ENCODE data around the gene ACSM2B.
"Not testable (repeated sequence)": the region's sequence is repeated elsewhere in the genome, so short reads cannot be mapped to it uniquely, and the experiment has no call there.

Gene ACSM2B

DNA sequence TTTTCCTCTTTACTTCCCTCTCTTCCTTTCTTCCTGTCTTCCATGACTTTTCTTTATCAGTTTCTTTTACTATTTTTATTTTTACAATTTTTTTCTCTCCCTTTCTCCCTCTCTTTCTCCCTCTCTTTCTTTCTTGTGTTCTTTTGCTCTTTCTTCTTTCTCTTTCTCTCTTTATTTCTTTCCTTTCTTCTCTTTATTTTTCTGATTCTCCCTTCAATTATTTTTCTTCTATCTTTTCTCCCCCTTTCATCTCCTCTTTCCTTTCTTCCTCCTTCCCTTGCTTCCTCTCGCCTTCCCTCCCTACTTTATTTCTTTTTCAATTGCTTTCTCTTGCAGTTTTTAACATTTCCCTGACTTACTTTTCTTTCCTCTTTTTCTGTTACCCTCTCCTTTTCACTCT, 39.5 kb downstream of the ACSM2B start:
- not testable (repeated sequence) for DNase-seq (ENCODE audit: low read depth, low spot score)

DNA sequence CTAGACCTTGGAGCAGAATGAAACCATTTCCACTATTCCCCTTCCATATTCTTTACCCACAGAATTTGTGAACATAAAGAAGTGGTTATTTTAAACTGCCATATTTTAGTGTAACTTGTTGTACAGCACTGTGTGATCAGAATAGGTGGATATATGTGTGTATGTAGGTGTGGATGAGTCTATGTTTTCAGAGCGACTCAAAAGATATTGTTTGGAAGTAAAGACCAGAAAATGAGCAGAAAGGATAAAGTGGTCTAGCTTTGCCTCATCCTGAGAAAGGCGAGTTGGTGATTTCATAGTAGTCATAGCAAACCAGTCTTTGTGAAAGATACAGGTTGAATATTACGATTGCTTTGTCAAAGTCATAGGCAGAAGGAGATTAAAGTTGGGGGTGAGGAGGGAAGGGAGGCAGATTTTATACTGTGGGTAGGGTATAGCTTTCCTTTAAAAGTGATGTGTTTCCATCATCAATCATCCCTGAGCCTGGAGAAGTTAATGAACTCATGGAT, 43.8 kb downstream of the ACSM2B start:
- not testable (repeated sequence) for DNase-seq (ENCODE audit: low read depth, low spot score)

DNA sequence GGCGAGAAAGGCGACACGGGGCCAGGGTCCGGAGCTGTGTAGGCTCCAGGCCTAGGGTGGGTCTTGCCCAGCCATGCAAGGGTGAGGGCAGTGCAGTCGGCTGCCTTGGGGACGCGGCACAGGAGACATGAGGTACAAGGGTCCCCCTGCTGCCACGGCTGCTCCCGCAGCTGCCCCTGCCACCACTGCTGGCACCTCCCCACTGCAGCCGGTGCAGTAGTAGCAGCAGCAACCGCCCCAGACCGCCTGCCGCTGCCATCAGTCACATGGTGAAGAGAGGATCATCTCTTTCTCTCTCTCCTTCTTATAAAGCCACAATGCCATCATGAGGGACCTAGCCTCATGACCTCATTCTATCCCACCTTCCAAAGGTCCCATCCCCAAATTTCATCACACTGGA, 44.4 kb downstream of the ACSM2B start:
- DNase-seq (ENCODE audit: low read depth, low spot score), result not testable (repeated sequence)

DNA sequence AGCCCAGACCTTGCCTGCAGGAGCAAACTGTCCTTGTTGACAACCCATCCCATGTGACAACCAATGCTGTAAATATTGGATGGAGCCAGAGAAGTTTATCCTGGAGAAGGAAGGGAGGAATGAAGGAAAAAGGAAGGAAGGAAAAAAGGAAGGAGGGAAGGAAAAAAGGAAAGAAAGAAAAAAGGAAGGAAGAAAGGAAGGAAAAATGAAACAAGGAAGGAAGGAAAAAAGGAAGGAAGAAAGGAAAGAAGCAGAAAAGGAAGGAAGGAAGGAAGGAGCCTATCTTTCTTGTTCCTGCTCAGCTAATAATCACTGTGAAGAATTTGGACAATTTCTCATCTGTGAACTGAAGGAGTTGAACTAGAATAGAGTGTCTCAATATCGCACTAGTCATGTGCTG, 56.1 kb downstream of the ACSM2B start:
- no peak for DNase-seq (ENCODE audit: low read depth, low spot score)

DNA sequence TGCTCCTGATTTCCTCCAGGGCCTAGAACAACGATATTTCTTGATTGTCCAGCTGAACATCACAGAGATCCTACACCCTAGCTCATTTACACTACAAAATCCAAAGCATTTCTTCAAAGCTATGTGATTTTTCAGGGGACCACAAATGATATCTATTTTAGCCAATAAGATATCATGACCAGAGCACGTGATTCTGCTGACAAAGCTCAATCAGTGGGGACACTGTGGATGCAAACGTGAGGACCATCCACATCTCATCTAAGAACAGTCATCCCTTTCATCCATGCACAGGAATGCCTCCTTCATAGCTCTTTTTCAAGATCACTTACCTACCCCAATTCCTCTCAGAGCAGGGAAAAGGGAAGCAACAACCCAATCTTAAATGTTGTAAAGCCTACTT, 56.9 kb downstream of the ACSM2B start:
- no peak for DNase-seq (ENCODE audit: low read depth, low spot score)

DNA sequence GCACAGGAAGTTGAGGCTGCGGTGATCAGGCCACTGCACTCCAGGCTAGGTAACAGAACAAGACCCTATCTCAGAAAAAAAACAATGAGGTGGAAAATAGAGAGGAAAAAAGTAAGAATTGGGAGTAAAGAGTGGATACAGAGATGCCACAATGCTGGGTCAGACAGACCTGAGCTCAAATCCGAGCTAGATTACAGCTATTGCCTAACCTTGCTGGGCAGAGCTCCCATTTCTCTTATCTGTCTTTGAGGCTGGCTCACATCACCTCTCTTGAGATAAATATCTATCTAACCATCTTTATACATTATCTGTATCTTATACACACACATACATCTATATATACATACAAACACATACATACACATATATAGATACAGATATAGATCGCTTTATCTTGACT, 59.0 kb downstream of the ACSM2B start:
- DNase-seq (ENCODE audit: low read depth, low spot score), result no peak

DNA sequence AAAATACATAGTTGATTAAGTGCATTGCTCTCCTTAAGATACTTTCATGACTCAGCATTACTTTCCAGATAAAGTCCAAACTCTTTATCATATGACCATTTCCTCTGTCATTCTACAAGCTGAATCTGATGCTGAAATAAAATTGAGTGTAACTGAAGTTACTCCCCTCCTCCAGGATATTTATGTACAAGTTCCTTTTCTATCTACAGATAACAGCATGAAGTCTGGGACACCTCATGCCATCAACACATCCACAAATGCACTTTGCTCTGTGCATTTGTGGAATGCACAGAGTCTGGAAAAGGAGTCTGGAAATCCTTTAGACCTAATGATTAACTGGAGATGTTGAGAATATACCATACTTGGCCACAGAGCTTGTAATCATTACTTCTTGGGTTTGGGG, 60.5 kb downstream of the ACSM2B start:
- DNase-seq (ENCODE audit: low read depth, low spot score), result no peak

DNA sequence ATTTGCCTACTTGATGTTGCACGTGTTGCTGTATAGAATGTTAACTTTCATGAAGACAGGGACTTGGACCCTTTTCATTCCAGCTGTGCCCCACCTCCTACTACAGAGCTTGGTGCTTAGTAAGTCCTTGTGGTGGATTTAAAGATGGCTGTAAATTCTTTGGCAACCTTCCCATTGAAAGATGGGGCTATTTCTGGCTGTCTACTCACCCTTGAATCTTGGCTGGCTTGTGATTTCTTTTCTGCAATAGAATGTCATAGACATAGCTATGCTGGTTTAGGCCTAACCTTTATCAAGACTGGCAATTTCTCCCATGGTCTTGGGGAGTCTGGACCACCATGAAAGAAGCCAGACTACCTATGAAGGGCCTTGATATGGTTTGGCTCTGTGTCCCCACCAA, 65.8 kb downstream of the ACSM2B start:
- DNase-seq (ENCODE audit: low read depth, low spot score), result no peak

DNA sequence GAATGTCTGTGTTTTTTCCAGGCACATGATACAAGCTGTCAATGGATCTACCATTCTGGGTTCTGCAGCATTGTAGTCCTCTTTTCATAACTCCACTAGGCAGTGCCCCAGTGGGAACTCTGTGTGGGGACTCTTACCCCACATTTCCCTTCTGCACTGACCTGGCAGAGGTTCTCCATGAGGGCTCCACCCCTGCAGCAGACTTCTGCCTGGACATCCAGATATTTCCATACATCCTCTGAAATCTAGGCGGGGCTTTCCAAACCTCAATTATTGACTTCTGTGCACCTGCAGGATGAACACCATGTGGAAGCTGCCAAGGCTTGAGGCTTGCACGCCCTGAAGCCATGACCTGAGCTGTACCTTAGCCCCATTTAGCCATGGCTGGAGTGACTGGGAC, 68.9 kb downstream of the ACSM2B start:
- DNase-seq (ENCODE audit: low read depth, low spot score), result no peak

DNA sequence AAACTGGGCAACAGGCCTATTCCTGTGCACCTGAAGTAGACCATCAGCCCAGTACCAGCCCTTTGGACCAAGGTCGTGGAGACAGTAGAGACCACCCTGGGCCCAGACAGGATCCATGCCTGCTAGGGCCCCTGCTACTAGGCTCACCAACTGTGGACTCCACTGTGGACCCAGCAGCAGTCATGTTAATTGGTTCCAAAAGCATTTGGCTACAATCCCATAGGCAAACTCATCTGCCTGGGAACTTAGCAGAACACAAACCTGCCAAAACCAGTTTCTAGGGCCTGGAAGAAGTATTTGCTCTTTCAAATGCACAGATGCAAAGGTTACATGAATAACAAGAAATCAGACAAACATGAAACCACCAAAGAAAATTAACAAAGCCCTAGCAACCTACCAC, 71.7 kb downstream of the ACSM2B start:
- no peak for DNase-seq (ENCODE audit: low read depth, low spot score)

DNA sequence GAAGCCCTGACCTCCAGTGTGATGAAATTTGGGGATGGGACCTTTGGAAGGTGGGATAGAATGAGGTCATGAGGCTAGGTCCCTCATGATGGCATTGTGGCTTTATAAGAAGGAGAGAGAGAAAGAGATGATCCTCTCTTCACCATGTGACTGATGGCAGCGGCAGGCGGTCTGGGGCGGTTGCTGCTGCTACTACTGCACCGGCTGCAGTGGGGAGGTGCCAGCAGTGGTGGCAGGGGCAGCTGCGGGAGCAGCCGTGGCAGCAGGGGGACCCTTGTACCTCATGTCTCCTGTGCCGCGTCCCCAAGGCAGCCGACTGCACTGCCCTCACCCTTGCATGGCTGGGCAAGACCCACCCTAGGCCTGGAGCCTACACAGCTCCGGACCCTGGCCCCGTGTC, 84.7 kb downstream of the ACSM2B start:
- DNase-seq (ENCODE audit: low read depth, low spot score), result not testable (repeated sequence)

DNA sequence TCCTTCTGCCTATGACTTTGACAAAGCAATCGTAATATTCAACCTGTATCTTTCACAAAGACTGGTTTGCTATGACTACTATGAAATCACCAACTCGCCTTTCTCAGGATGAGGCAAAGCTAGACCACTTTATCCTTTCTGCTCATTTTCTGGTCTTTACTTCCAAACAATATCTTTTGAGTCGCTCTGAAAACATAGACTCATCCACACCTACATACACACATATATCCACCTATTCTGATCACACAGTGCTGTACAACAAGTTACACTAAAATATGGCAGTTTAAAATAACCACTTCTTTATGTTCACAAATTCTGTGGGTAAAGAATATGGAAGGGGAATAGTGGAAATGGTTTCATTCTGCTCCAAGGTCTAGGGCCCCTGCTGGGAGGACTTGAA, 85.2 kb downstream of the ACSM2B start:
- DNase-seq (ENCODE audit: low read depth, low spot score), result not testable (repeated sequence)
